Measurements from ENCODE around the gene TYRP1.

- no peak for TF ChIP-seq POLR2A (IDR thresholded peaks at IDR 0.05; ENCODE audit: low read length)
- TF ChIP-seq GATA1 (IDR thresholded peaks at IDR 0.05; ENCODE audit: low read depth, low read length): no peak
These were observed 44.7 kb downstream of the TYRP1 start for GRCh38 chr9:12737871-12738270.

Measured in erythroblast (primary cell).